Measurements from ENCODE around the gene PDE6B. TPM values are rescaled to one million over a fixed set of nuclear protein-coding genes. Genes with fewer than 3 reads are reported as not detected.

PDE6B gene
- total and polyA plus RNA-seq, 9 donors = 10.4 to 20.2 (median 14.3) TPM

- H3K27me3 ChIP-seq (ENCODE audit: control insufficient read depth, insufficient read depth, low read length) = no peaks in the 10 kb centered on the region
- 55% methylated on average over 7 of the region's 11 CpGs for WGBS (ENCODE audit: insufficient coverage)
These were observed 24.4 kb upstream of the PDE6B start for GRCh38 chr4:600850-601515.

GRCh38 chr4:601612-602558, 23.5 kb upstream of the PDE6B start:
- Histone ChIP-seq H3K9me3 (replicated peaks; ENCODE audit: control insufficient read depth, low read depth, low read length) (no peaks in the 10 kb centered on the region), H3K4me3 (ENCODE audit: low read length) (no peak overlapping the region), H3K27me3 (ENCODE audit: control insufficient read depth, insufficient read depth, low read length) (no peaks in the 10 kb centered on the region), H3K4me1 (ENCODE audit: control insufficient read depth, insufficient read depth, low read length) (no peaks in the 10 kb centered on the region), H3K36me3 (ENCODE audit: control insufficient read depth, insufficient read depth, low read length) (no peaks in the 10 kb centered on the region), H3K27ac (ENCODE audit: low read length) (no peak overlapping the region)
- WGBS (ENCODE audit: insufficient coverage) = 83% methylated on average over 18 of the region's 24 CpGs
- DNase-seq = no peak

More at GRCh38 chr4:600850-601515, 24.4 kb upstream of the PDE6B start:
- Histone ChIP-seq H3K27ac (ENCODE audit: low read length) (no peak overlapping the region), H3K36me3 (ENCODE audit: control insufficient read depth, insufficient read depth, low read length) (no peaks in the 10 kb centered on the region), H3K4me1 (ENCODE audit: control insufficient read depth, insufficient read depth, low read length) (no peaks in the 10 kb centered on the region), H3K9me3 (replicated peaks; ENCODE audit: control insufficient read depth, low read depth, low read length) (no peaks in the 10 kb centered on the region), H3K4me3 (ENCODE audit: low read length) (no peak overlapping the region)
- DNase-seq = no peak

GRCh38 chr4:602559-602942, 22.8 kb upstream of the PDE6B start:
- DNase-seq = peak; percentile 14
- Histone ChIP-seq H3K27ac (ENCODE audit: low read length) (no peak overlapping the region), H3K36me3 (ENCODE audit: control insufficient read depth, insufficient read depth, low read length) (no peaks in the 10 kb centered on the region), H3K9me3 (replicated peaks; ENCODE audit: control insufficient read depth, low read depth, low read length) (no peaks in the 10 kb centered on the region), H3K4me3 (ENCODE audit: low read length) (no peak overlapping the region), H3K27me3 (ENCODE audit: control insufficient read depth, insufficient read depth, low read length) (no peaks in the 10 kb centered on the region), H3K4me1 (ENCODE audit: control insufficient read depth, insufficient read depth, low read length) (no peaks in the 10 kb centered on the region)
- WGBS (ENCODE audit: insufficient coverage) = 17% methylated on average over 8 of the region's 8 CpGs

DNA sequence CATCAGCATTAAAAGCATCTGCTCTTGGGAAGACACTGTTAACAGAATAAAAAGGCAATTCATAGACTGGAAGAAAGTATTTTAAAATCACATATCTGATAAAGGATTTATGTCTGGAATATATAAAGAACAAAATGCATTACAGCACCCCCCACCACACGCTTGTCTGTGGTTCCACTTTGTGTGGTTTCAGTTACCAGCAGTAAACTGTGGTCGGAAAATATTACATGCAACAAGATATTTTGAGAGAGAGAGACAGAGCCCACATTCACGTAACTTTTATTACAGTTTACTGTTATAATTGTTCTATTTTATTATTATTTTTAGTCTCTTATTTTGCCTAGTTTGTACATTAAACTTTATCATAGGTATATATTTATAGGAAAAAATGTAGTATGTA, 21.2 kb upstream of the PDE6B start:
- no CpG with 5 or more reads among the region's 3 CpGs for WGBS (ENCODE audit: insufficient coverage)
- Histone ChIP-seq H3K9me3 (replicated peaks; ENCODE audit: control insufficient read depth, low read depth, low read length) (no peaks in the 10 kb centered on the region), H3K4me1 (ENCODE audit: control insufficient read depth, insufficient read depth, low read length) (no peaks in the 10 kb centered on the region), H3K36me3 (ENCODE audit: control insufficient read depth, insufficient read depth, low read length) (no peaks in the 10 kb centered on the region), H3K4me3 (ENCODE audit: low read length) (no peak overlapping the region), H3K27me3 (ENCODE audit: control insufficient read depth, insufficient read depth, low read length) (peaks cover 2% of the 10 kb centered on the region), H3K27ac (ENCODE audit: low read length) (no peak overlapping the region)
- DNase-seq = no peak

DNA sequence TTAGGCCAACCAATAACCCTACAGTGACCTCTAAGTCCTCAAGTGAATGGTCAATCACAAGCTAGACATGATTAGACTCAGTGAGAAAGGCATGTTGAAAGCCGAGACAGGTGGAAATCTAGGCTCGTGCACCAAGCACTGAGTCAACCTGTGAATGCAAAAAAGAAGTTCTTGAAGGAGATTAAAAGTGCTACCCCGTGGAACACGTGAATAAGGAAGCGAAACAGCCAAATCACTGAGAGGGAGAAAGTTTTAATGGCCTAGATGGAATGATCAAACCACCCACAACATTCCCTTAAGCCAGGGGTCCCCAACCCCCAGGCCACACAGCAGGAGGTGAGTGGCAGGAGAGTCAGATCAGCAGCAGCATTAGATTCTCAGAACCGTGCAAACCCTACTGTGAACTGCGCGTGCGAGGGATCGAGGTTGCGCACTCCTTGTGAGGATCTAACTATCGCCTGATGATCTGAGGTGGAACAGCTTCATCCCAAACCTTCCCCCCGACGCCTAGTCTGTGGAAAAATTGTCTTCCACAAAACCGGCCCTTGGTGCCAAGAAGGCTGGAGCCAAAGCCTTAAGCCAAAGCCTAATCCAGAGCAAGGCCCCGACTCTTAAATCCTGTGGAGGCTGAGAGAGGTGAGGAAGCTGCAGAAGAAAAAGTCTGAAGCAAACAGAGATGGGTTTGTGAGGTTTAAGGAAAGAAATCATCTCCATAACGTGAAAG, 19.5 kb upstream of the PDE6B start:
- Histone ChIP-seq H3K4me1 (ENCODE audit: control insufficient read depth, insufficient read depth, low read length) (no peaks in the 10 kb centered on the region), H3K4me3 (ENCODE audit: low read length) (no peak overlapping the region), H3K27ac (ENCODE audit: low read length) (no peak overlapping the region), H3K36me3 (ENCODE audit: control insufficient read depth, insufficient read depth, low read length) (no peaks in the 10 kb centered on the region), H3K9me3 (replicated peaks; ENCODE audit: control insufficient read depth, low read depth, low read length) (no peaks in the 10 kb centered on the region), H3K27me3 (ENCODE audit: control insufficient read depth, insufficient read depth, low read length) (peaks cover 2% of the 10 kb centered on the region)
- WGBS (ENCODE audit: insufficient coverage) = 80% methylated on average over 14 of the region's 17 CpGs
- DNase-seq = no peak

- Histone ChIP-seq H3K36me3 (ENCODE audit: control insufficient read depth, insufficient read depth, low read length) (no peaks in the 10 kb centered on the region), H3K27me3 (ENCODE audit: control insufficient read depth, insufficient read depth, low read length) (peaks cover 2% of the 10 kb centered on the region), H3K4me1 (ENCODE audit: control insufficient read depth, insufficient read depth, low read length) (no peaks in the 10 kb centered on the region), H3K9me3 (replicated peaks; ENCODE audit: control insufficient read depth, low read depth, low read length) (no peaks in the 10 kb centered on the region), H3K27ac (ENCODE audit: low read length) (no peak overlapping the region), H3K4me3 (ENCODE audit: low read length) (no peak overlapping the region)
- WGBS (ENCODE audit: insufficient coverage) = 14% methylated on average over 1 of the region's 7 CpGs
- DNase-seq = no peak
These were observed 17.1 kb upstream of the PDE6B start for GRCh38 chr4:608236-608635.

- Histone ChIP-seq H3K9me3 (replicated peaks; ENCODE audit: control insufficient read depth, low read depth, low read length) (no peaks in the 10 kb centered on the region), H3K36me3 (ENCODE audit: control insufficient read depth, insufficient read depth, low read length) (no peaks in the 10 kb centered on the region), H3K27me3 (ENCODE audit: control insufficient read depth, insufficient read depth, low read length) (peaks cover 2% of the 10 kb centered on the region), H3K27ac (ENCODE audit: low read length) (no peak overlapping the region), H3K4me3 (ENCODE audit: low read length) (no peak overlapping the region), H3K4me1 (ENCODE audit: control insufficient read depth, insufficient read depth, low read length) (no peaks in the 10 kb centered on the region)
- no peak for DNase-seq
- WGBS (ENCODE audit: insufficient coverage) = 73% methylated on average over 7 of the region's 8 CpGs
These were observed 15.8 kb upstream of the PDE6B start for GRCh38 chr4:609400-610050.

DNA sequence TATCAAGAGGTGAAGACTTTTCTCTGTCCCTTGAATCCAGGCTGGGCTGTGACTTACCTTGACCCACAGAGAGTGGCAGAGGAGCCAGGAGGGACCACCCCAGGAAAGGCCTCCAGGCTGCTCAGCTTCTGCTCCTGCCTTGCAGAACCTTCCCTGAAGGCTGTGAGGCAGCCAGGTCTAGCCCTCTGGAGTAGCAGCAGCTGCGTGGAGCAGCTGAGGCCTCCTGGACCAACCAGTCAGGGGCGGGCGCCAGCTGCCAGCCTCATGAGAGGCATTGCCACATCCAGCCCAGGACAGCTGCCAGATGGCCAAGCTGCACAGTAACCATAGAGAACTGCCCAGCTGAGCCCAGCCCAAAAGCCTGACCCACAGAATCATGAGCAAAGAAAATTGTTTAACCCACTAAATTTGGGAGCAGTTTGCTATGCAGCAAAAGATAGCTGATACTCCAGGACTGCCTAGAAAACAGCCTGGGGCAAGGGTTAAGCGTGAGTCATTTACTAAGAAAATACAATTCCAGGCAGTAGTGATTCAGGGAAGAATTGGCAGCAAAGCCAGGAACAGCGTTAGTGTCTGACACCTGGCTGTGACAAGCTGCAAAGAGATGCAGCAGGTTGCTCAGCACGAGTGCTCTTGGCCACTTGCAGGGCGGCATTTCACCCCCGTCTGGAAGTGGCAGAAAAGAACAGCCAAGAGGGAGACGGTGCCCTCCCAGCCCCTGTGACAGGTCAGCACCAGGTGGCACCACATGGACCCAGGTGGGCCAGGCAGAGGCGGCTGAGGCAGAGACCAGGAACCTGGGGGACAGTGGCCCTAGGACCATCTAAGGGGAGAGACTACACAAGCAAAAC, 14.7 kb upstream of the PDE6B start:
- Histone ChIP-seq H3K27ac (ENCODE audit: low read length) (no peak overlapping the region), H3K9me3 (replicated peaks; ENCODE audit: control insufficient read depth, low read depth, low read length) (no peaks in the 10 kb centered on the region), H3K4me3 (ENCODE audit: low read length) (no peak overlapping the region), H3K27me3 (ENCODE audit: control insufficient read depth, insufficient read depth, low read length) (peaks cover 2% of the 10 kb centered on the region), H3K36me3 (ENCODE audit: control insufficient read depth, insufficient read depth, low read length) (no peaks in the 10 kb centered on the region), H3K4me1 (ENCODE audit: control insufficient read depth, insufficient read depth, low read length) (no peaks in the 10 kb centered on the region)
- DNase-seq = peak; percentile 60
- 45% methylated on average over 9 of the region's 10 CpGs for WGBS (ENCODE audit: insufficient coverage)

- WGBS (ENCODE audit: insufficient coverage) = 76% methylated on average over 22 of the region's 22 CpGs
These were observed 13.2 kb upstream of the PDE6B start for GRCh38 chr4:612052-612748.

More at GRCh38 chr4:612052-612748, 13.2 kb upstream of the PDE6B start:
- Histone ChIP-seq H3K4me1 (ENCODE audit: control insufficient read depth, insufficient read depth, low read length) (no peaks in the 10 kb centered on the region), H3K36me3 (ENCODE audit: control insufficient read depth, insufficient read depth, low read length) (no peaks in the 10 kb centered on the region), H3K4me3 (ENCODE audit: low read length) (no peak overlapping the region), H3K9me3 (replicated peaks; ENCODE audit: control insufficient read depth, low read depth, low read length) (no peaks in the 10 kb centered on the region), H3K27me3 (ENCODE audit: control insufficient read depth, insufficient read depth, low read length) (peaks cover 2% of the 10 kb centered on the region), H3K27ac (ENCODE audit: low read length) (no peak overlapping the region)
- DNase-seq = no peak

Data from muscle of leg (tissue), 11 donors.